GM21619 (cell line): ENCODE results near the gene LHFPL3.
"Not testable (repeated sequence)": the region's sequence is repeated elsewhere in the genome, so short reads cannot be mapped to it uniquely, and the experiment has no call there.

Experiments
- ATAC-seq: cut with Tn5 transposase; IDR thresholded peaks from one replicate; pipeline ENCODE4 v1.9.1; 2021; ENCODE audit not compliant: unreplicated experiment

Gene LHFPL3

DNA sequence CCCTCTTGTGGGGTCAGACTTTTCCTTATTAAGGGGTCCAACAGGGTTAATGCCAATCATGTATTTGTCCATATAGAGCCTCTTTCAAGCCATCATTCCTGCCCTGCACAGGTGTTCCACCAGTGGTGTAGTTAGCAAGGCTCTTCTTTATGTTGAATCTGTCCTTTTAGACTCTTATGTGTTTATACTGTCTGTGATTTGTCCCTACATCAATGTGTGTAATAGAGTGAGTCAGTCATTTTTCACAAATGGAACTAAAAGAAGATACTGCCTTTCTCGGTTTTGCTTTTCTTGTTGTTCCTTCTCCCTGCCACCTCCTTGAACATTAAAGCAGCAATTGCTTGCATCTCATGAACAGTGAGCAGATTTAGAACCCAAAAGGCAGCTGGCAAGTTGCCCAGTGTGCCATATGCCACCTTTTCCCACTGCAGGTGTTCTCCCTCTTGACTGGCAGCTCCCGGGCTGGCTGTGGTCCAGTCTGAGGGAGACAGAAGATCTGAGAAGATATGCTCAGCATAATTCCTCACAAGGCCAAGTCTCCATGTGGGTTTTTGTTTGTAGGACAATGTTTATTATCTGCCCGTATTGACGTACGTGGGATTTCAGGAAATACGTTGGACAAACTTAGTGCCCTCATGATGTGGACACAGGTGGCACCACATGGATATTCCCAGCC lies 154.1 kb downstream of the LHFPL3 start:
- no peak for ATAC-seq

DNA sequence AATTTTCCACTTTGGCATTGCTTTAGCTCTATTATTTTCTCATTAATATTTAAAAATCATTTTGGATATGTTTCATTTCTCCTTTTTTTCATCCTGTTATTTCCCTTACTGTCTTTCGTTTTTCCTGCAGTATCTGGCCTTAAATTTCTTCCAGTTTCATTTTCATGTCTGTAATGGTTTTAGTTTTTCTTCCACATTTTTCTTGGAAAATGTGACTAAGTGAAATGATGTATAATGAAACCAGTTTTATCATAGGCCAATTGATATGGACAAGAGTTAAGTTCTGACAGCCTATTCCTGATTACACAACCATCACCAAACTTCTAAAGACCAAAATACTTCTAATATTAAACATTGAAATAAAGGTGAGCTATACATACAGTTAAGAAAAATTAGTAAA lies 158.5 kb downstream of the LHFPL3 start:
- no peak for ATAC-seq

DNA sequence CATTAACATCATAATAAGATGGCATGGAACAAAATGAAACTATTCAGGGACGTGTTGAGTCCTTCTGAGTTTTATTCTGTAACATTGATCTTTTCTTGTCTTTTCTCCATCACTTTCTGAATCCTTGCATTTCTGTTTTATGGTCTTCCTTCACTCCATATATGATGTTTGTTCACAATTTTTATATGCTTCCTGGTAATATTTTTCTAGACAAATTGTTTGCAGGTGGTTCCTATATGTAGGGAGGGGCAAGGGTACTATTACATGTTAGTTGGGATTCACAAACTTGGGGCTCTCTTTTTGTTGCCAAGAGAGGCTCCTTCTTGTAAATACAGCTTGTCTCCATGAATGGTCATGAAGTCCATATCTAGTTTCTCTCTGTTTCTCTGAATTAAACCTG lies 159.2 kb downstream of the LHFPL3 start:
- ATAC-seq: no peak

DNA sequence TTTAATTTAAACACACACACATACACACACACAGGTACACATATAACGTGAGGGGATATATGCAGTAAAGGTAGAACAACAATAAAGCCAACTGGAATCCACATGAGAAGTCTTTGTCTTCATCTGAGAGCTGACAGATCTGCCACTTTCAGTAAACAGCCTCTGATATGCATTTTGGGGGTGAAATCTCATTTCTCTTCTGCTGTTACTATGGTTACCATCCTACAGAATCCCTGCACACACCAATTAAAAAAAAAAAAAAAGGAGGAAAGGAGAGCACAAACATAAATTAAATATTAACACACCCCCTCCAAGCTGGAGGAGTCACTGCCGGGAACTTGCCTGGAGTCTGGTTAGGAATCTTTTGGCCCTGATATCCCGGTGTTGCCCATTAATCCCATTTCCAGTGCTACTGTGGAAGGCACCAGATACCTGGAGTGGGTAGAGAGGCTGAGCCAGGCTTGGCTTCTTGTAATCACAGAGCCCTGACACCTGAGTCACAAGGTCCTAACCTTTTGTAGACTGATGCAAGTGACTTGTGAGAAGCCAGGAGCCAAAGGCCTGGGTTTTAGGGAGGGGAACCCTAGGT lies 169.1 kb downstream of the LHFPL3 start:
- ATAC-seq: no peak

DNA sequence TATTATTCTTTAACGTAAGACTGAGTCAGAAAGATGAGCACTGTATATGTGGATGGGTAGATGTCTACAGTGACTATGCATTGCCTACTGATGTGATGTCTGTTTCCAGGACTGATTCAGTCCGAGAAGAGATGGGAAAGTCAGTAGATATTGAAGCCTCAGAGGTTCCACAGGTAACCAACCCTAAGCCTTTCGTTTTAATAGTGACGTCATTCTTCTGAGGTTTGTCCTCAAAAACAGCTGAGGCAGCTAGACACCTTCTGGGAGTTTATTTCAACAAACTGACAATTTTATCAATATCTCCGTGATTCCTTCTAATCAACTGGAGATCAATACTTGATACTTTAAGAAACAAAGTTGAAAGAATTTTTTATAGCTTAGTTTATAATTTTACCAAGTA lies 171.6 kb downstream of the LHFPL3 start:
- ATAC-seq: no peak

DNA sequence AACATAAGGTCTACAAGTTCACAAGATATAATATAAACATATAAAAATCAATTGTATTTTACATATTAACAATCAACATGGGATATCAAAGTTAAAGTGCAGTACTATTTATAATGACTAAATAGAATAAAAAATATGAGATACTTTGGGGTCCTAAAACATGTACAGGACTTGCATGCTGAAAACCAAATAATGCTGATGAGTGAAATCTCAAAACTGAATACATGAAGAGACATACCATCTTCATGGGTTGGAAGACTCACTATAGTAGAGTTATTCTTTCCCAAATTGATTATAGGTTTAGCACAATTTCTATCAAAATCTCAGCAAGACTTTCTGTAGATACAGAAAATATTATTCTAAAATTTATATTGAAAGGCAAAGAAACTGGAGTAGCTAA lies 181.5 kb downstream of the LHFPL3 start:
- ATAC-seq: no peak

DNA sequence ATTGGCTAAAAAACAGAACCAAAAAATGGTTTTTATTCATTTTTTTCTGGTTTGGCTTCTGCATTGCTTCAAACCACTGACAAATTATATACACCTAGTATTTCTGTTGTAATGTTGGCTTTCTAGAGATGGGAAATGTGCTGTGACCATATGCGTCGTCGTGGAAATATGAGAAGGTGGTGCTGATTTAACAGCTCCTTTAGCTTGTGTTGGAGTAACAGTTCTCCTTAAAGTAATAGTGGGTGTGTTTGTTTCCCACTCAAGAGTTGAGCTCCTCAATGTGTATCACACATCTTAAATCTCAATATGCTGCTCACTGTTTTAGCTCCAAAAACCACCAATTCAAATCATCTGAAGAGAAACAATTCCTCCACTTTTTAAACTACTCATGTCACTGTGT lies 196.4 kb downstream of the LHFPL3 start:
- ATAC-seq: no peak

DNA sequence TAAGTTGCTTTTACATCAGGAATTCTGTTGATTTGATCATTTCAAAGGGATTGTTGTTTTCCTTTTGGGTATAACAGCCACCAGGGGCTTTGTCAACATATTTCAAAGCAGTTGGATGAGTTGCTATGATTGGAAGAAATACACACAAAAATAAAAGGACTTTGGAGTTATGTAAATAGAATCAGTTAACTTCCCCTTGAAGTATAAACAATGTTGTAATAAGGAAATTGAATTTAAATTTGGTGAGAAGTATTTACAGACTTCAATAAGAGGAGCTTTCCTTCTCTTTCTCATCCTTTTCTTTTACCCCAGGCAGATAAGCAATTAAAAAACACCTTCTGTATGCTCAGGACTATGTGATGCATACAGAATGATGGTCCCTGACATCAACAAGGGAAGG lies 199.7 kb downstream of the LHFPL3 start:
- ATAC-seq: no peak

DNA sequence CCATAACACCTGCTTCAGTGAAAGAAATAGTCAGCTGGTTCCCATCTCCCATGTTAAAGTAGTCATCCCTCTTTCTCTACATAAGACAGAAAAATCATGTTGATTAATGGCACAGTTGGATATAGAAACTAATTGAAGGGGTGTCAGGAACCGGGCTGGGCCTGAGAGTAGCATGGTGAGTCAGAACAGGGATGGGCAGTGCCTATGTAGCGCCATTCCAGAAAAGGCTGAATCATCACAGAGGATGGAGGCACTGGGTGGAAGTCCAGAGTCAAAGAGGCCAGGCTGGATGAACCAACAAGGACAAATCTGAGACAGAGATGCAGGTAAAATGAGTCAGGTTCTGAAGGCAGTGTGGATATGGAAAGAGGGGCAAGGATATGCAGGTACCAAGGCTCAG lies 201.2 kb downstream of the LHFPL3 start:
- no peak for ATAC-seq

DNA sequence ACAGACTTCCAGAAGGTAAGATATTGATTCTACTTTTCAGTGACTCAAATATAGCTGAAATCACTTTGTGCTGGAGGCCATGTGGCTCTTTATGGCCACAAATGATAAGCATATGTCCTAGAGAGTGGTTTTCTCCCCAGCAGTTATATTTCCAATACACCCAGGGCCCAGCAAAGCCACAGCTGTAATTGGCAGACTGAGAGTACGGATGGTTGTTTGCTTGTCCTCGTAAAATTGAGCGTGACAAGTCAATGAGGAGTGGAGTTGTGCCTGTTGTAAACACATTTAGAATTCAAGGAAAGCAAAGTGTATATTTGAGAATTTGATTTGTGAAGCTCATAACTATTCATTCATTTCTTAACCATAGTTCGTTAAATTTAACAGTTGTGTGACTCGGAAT lies 201.8 kb downstream of the LHFPL3 start:
- ATAC-seq: no peak

DNA sequence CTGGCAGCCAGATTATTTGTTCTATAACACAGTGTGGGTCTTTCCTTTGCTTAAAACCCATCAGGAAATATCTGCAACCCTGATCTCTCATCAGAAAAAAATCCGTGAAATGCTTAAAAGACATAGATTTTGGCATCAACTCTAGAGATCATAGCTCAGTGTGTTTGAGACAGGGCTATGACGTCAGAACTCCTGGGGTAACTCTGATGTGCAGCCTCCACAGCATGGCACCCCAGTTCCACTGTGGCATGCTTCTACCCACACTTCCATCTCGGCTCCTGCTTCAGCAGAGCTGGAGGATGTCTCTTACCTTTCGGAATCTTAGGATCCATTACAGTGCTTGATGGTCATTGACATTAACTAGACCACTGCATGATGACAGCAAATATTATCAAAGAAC lies 205.7 kb downstream of the LHFPL3 start:
- ATAC-seq: no peak

DNA sequence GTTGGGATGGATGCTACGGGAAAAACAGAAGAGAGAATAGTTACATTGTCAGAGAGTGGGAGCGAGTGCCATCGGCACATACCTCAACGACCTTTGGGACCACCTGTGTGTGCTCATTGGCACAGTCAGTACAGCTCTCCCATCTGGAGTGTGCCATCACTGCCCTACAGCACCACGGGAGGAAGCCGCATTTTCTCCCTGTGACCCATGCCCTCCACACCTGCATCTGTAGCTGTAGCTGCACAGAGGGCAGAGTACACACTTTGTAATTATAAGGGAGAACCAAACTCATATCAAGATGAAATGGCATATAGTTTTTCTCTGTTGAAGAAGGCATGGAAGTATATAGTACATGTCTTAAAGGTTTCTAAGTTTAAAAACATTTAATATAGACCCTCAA lies 207.4 kb downstream of the LHFPL3 start:
- no peak for ATAC-seq

DNA sequence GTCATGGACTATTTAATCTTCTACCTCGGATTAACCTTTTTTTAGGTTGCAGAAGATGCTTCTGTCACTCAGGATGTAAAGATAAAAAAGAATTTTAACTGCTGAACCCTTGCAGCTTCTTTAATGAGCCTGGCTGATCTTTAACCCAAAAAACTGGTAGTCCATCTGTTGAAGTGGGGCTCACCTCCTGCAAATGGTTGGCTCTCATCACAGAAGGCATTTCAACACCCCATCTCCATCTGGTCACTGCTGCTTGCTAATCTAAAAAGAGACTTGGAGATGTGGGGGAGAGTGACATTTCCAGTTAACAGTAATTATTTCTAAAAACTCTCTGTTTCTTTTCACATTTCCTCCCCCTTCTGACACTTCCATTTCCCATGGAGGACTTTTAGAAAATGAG lies 208.6 kb downstream of the LHFPL3 start:
- ATAC-seq: no peak

DNA sequence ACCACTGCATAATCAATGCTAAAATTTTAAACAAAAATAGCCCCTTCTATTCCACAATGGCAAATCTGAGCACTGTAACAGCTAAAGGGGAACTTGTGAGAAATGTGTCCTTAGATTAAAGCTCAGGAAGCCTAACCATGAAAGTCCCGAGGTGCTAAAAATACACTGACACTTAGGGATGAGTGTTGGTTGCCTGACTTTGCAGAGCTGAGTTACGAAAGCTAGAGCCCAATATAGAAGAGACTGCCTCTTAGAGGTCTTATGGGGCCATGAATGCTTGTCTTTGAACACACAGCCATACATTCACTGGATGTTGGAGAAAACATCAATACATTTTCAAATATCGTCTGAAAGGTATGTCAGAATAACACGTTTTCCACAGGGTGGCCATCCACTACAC lies 209.7 kb downstream of the LHFPL3 start:
- ATAC-seq: no peak

DNA sequence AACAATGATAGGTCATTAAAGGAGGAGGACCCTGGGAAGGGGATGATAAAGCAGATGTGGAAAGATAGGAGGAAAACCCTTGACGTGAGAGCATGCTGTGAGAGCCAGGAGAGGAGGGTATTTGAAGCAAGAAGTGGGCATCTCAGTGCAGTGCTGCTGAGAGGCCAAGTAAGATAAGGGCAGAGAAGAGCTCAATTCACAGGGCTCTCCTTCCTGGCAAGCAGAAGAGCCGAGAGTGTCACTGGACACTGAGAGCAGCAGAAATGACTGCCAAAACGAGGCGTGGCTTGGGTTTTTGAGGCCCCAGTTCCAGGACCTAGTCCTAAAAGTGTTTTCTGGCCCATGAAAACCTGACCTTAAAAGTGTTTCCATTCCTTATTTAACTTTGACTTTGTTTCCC lies 213.5 kb downstream of the LHFPL3 start:
- ATAC-seq: no peak

DNA sequence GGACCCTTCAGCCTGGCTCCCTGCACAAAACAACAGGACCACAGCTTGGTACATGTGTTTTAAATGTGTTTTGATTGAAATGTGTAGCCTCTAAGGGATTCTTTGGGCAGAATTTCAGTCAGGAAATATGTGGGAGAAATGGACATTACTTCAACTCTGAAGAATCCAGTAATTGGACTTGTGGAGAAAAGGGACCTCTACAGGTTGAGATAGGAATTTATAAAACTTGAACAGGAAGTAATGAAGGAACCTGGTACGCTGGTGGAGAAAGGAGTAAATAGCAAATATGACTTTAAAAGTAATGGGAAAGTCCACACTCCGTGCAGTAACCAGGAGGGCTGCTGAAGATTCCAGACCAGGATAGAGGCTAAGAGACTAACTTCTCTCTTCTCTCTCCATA lies 220.5 kb downstream of the LHFPL3 start:
- ATAC-seq: no peak

DNA sequence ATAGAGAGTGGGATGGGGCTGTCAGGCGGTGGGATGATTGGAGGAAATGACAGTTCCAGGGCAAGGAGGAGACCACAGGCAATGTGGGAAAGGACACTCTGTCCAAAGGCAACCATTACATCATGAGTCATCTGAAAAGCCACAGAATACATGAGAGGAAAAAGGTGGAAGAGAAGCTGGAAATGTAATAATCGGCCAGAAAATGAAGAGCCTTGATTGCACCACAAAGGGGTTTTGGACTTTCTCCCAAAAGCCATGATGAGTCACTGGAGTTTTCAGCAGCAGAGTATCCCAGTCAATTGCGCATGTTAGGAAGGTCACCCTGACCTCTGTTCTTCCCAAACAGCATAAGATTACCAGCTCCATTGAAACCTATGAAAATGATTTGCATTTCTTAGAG lies 222.0 kb downstream of the LHFPL3 start:
- no peak for ATAC-seq

DNA sequence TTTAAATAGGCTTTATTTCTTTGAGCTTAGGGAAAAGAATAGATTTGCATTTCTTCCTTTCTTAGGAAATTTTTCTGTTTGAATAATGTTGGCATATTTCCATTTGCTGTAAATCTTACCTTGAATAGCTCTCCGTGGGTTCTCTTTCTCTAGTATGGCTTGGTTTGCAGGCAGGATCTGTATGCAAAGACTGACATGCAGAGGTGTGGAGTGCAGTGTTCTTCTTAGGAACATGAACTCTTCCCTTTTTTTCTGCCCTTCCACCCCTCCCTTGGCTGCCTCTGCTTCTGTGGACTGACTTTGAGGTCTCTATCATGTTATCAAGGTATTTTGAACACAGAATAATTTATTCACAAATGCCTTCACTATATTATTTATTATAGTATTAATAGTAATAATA lies 222.8 kb downstream of the LHFPL3 start:
- no peak for ATAC-seq

DNA sequence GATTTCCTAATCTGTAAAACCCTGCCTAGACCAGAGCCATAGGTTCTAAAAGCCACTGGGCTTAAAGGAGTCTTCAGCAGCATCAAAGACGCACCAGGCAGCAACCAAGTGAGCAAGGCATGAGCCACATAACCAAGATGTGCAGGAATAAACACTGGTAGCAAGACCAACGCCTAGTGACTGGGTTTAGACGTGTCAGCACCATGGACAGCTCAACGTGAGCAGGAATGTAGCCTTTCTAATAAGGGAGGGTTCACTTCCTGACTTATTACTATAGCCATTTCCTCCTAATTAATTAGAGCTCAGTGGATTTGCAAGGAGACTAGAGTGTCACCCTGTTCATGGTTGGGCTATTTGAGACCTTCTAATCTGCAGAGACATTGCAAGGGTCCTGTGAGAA lies 223.7 kb downstream of the LHFPL3 start:
- ATAC-seq: no peak

DNA sequence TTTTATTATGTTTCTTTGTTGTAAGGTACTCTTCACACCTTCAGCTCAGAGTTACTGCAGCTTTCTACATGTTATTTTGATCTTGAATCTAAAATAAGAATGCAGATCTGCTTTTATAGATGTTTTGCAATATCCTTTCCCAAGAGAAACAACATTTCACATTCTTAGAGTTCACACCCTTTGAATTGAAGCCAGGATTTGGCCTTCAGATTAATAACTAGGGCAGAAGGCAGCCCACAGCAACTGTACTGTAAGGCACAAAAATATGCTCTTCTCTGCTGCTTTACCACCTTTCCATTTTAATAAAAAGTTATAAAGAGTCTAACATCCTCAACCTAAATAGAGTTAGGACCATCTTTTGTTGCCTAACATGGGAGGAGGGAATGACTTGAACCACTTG lies 224.7 kb downstream of the LHFPL3 start:
- ATAC-seq: no peak

DNA sequence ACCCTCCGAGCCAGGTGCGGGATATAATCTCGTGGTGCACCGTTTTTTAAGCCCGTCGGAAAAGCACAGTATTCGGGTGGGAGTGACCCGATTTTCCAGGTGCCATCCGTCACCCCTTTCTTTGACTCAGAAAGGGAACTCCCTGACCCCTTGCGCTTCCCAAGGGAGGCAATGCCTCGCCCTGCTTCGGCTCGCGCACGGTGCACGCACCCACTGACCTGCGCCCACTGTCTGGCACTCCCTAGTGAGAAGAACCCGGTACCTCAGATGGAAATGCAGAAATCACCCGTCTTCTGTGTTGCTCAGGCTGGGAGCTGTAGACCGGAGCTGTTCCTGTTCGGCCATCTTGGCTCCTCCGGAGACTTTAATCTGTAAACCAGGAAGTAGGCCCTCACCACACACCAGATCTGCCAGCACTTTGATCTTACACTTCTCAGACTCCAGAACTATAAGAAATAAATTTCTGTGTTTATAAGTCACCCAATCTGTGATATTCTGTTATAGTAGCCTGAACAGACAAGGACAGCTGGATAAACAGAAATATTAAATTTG lies 235.0 kb downstream of the LHFPL3 start:
- ATAC-seq: not testable (repeated sequence)

DNA sequence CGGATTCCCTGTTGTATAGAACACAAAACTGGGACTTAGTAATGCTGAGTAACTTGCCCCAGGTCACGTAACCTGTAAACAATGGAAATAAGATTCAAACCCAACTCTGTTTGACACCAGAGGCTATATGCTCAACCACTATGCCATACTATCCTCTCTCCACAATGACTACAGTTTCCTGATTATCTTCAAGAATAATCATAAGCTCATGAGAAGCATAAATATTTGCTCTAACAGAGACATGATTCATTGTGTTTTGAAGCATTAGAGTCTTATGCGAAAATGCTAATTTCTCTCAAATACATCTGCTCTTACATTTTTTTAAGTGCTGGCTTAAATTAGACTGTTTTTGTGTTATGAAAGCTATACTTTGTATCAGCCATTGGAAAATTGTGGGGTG lies 241.3 kb downstream of the LHFPL3 start:
- ATAC-seq: no peak

DNA sequence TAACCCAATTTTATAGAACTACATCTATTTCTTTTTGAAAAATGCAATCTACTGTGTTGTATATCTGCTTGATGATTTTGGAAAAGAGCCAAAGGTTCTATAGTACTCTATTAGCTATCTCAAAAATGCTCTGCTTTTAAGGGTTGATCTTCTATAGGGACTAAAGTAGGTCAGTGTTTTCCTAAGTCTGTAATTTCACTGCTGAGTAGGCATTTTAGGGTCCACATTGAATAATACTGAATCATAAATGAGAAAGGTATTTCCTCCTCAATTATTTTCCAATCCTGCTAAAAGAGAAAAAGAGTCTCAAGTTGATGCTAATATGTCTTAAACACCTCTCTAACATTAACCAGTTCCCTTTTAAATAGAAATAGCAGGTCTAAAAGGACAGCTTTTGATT lies 244.2 kb downstream of the LHFPL3 start:
- no peak for ATAC-seq
